ENCODE results near the gene MRPL16.

MRPL16 gene

DNA sequence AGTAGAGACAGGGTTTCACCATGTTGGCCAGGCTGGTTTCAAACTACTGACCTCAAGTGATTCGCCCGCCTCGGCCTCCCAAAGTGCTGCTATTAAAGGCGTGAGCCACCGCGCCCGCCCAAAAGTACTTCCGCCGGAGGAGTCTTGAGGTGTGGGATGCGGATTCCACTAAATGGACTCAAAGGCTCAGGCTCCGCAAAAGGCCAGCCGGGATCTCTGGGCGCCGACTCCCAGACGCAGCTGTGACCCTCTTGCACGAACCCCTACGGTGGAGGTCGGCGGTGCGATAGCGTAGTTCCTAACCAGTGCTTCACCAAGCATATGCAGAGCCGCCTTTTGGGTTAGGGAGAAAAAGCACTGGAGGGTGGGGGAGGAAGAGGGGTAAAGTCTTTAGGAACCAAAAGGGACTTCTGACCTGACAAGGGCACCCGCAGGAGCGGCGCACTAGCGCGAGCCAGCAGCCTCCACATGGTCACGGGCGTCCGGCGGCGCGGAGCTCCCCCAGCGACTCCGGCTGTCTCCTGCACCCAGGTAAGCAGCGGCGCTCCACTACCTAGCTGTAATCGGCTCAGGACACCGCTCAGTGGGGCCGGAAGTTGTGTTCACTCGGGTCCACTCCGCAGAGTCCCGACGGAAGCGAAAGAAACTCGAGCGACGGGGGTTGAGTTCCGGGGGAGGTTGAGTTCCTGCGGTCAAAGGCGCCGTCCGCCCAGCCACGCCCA, at the start of gene MRPL16 (continued):
- TF ChIP-seq, protein P1, sequence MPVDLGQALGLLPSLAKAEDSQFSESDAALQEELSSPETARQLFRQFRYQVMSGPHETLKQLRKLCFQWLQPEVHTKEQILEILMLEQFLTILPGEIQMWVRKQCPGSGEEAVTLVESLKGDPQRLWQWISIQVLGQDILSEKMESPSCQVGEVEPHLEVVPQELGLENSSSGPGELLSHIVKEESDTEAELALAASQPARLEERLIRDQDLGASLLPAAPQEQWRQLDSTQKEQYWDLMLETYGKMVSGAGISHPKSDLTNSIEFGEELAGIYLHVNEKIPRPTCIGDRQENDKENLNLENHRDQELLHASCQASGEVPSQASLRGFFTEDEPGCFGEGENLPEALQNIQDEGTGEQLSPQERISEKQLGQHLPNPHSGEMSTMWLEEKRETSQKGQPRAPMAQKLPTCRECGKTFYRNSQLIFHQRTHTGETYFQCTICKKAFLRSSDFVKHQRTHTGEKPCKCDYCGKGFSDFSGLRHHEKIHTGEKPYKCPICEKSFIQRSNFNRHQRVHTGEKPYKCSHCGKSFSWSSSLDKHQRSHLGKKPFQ (tag by site-specific recombination; IDR thresholded peaks at IDR 0.05) = no peak
- TF ChIP-seq GLI2 (tag by site-specific recombination; IDR thresholded peaks at IDR 0.05; ENCODE audit: borderline replicate concordance, low read depth) = no peak
- TF ChIP-seq HOXC10 (CRISPR knock-in tag; IDR thresholded peaks at IDR 0.05) = no peak
- TF ChIP-seq HOXA7 (CRISPR knock-in tag; IDR thresholded peaks at IDR 0.05; ENCODE audit: borderline replicate concordance) = no peak
- TF ChIP-seq, protein P2, sequence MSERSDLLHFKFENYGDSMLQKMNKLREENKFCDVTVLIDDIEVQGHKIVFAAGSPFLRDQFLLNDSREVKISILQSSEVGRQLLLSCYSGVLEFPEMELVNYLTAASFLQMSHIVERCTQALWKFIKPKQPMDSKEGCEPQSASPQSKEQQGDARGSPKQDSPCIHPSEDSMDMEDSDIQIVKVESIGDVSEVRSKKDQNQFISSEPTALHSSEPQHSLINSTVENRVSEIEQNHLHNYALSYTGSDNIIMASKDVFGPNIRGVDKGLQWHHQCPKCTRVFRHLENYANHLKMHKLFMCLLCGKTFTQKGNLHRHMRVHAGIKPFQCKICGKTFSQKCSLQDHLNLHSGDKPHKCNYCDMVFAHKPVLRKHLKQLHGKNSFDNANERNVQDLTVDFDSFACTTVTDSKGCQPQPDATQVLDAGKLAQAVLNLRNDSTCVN (tag by site-specific recombination; optimal IDR thresholded peaks at IDR 0.05) = peak; percentile 37
- no peak for TF ChIP-seq ZNF292 (tag by site-specific recombination; IDR thresholded peaks at IDR 0.05; ENCODE audit: borderline replicate concordance, low read depth)
- TF ChIP-seq GLI4 (tag by site-specific recombination; IDR thresholded peaks at IDR 0.05) = no peak
- TF ChIP-seq, protein P3, sequence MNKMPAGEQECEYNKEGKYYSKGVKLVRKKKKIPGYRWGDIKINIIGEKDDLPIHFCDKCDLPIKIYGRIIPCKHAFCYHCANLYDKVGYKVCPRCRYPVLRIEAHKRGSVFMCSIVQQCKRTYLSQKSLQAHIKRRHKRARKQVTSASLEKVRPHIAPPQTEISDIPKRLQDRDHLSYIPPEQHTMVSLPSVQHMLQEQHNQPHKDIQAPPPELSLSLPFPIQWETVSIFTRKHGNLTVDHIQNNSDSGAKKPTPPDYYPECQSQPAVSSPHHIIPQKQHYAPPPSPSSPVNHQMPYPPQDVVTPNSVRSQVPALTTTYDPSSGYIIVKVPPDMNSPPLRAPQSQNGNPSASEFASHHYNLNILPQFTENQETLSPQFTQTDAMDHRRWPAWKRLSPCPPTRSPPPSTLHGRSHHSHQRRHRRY (tag by site-specific recombination; IDR thresholded peaks at IDR 0.05) = no peak
- no peak for TF ChIP-seq ZNF768 (tag by site-specific recombination; IDR thresholded peaks at IDR 0.05)
- TF ChIP-seq, protein P4, sequence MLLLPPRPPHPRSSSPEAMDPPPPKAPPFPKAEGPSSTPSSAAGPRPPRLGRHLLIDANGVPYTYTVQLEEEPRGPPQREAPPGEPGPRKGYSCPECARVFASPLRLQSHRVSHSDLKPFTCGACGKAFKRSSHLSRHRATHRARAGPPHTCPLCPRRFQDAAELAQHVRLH (tag by site-specific recombination; IDR thresholded peaks at IDR 0.05) = peak; percentile 77
- TF ChIP-seq, protein P5, sequence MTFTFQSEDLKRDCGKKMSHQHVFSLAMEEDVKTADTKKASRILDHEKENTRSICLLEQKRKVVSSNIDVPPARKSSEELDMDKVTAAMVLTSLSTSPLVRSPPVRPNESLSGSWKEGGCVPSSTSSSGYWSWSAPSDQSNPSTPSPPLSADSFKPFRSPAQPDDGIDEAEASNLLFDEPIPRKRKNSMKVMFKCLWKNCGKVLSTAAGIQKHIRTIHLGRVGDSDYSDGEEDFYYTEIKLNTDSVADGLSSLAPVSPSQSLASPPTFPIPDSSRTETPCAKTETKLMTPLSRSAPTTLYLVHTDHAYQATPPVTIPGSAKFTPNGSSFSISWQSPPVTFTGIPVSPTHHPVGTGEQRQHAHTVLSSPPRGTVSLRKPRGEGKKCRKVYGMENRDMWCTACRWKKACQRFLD (tag by site-specific recombination; IDR thresholded peaks at IDR 0.05) = no peak
- TF ChIP-seq GLIS2 (tag by site-specific recombination; IDR thresholded peaks at IDR 0.05) = peak; percentile 64; the same call in 1 of the 2 replicates
- TF ChIP-seq ZNF561 (tag by site-specific recombination; IDR thresholded peaks at IDR 0.05; ENCODE audit: borderline replicate concordance) = peak; percentile 65; the same call in 1 of the 2 replicates
- TF ChIP-seq ZNF660 (tag by site-specific recombination; IDR thresholded peaks at IDR 0.05) = peak; percentile 95
- TF ChIP-seq TCF7L2 (IDR thresholded peaks at IDR 0.05; ENCODE audit: borderline replicate concordance, low read depth, low read length) = peak; percentile 76; the same call in 1 of the 2 replicates
- no peak for TF ChIP-seq OSR2 (tag by site-specific recombination; IDR thresholded peaks at IDR 0.05)
- TF ChIP-seq ZNF391 (tag by site-specific recombination; IDR thresholded peaks at IDR 0.05; ENCODE audit: borderline replicate concordance, low read depth) = no peak
- no peak for TF ChIP-seq IKZF3 (tag by site-specific recombination; IDR thresholded peaks at IDR 0.05)
- no peak for TF ChIP-seq ZNF654 (tag by site-specific recombination; IDR thresholded peaks at IDR 0.05; ENCODE audit: low read depth)
- TF ChIP-seq ZNF174 (tag by site-specific recombination; IDR thresholded peaks at IDR 0.05) = no peak

DNA sequence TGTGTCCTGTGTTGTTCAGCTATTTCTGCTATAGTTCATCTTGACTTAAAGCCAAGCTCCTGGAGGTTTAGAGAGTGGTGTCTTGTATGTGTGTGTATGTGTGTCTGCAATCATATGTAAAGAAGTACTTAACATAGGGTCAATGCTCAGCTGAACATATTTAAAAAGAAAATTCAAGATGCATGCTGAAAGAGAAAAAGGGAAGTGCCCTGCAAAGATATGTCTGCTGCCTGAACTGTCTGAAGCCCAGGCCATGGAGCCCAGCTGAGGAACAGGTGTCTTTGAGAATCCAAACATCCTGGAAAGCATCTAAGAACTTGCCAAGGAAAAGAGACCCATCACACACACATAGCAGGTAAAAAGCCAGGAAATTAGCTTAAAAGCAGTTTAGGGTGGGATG, 49.1 kb upstream of the MRPL16 start:
- H3K4me3 ChIP-seq (ENCODE audit: low read depth, low read length) = no peak overlapping the region
- H3K9me3 ChIP-seq (ENCODE audit: control insufficient read depth, insufficient read depth, low read depth, low read length) = no peaks in the 10 kb centered on the region
- no peak overlapping the region for H3K27ac ChIP-seq (ENCODE audit: extremely low read depth, low read depth, low read length)
- no peak for TF ChIP-seq ZNF202 (tag by site-specific recombination; IDR thresholded peaks at IDR 0.05; ENCODE audit: borderline replicate concordance)
- no peak for TF ChIP-seq ZNF248 (tag by site-specific recombination; IDR thresholded peaks at IDR 0.05)
- no peak for TF ChIP-seq ZNF629 (tag by site-specific recombination; IDR thresholded peaks at IDR 0.05)
- no peak for TF ChIP-seq MEIS1 (CRISPR knock-in tag; IDR thresholded peaks at IDR 0.05; ENCODE audit: borderline replicate concordance)
- no peaks in the 10 kb centered on the region for H3K36me3 ChIP-seq (ENCODE audit: control insufficient read depth in 2 of 2, insufficient read depth in 1 of 2, low read length in 2 of 2)
- POLR2A ChIA-PET = no interaction called here
- no peaks in the 10 kb centered on the region for H3K4me1 ChIP-seq (ENCODE audit: control insufficient read depth, insufficient read depth, low read length)
- CTCF ChIA-PET = interaction anchor here (0.6 to 1.4 kb wide), 2 partner anchors 59 to 101 kb away, joined by 4 to 5 read pairs; no protein-coding TSS in a partner anchor

Data from HEK293 (cell line).